ENCODE measurements around the gene CCL15.

DNA sequence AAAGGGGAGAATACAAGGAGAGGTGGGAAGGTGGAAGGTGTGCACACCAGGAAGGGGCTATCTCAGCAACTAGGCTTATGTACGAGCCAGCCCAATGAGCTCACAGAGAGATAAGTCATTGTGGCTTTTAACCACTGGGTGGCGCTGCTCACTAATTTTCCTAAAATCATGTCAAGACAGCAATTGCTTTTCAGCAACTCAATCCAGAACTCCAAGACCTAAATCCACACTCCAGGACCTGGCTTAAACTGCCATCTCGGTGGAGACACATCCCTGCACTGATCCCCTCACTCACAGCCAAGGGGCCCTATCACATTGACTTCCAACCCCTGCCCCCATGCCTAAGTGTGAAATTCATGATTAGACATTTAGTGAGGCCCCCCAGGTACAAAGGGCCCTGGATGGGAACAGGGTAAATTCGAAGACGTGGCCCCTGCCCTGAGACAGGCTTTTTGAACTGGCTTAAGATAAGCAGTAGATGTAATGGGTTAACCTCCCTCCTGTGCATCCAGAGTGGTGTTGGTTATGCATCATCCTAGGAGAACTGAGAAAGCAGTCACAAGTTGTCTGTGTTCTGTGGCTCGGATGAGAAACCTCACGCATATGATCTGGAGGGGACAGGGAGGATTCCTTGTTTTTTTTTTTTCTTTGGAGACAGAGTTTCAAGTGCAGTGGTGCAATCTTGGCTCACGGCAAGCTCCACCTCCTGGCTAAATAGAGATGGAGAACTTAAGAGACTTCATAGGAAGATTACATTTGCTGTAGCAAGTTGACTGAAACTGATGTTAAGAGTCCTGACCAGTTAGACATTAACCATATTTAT is 31.6 kb downstream of the CCL15 start:
- TF ChIP-seq, protein P1, sequence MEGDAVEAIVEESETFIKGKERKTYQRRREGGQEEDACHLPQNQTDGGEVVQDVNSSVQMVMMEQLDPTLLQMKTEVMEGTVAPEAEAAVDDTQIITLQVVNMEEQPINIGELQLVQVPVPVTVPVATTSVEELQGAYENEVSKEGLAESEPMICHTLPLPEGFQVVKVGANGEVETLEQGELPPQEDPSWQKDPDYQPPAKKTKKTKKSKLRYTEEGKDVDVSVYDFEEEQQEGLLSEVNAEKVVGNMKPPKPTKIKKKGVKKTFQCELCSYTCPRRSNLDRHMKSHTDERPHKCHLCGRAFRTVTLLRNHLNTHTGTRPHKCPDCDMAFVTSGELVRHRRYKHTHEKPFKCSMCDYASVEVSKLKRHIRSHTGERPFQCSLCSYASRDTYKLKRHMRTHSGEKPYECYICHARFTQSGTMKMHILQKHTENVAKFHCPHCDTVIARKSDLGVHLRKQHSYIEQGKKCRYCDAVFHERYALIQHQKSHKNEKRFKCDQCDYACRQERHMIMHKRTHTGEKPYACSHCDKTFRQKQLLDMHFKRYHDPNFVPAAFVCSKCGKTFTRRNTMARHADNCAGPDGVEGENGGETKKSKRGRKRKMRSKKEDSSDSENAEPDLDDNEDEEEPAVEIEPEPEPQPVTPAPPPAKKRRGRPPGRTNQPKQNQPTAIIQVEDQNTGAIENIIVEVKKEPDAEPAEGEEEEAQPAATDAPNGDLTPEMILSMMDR (IDR thresholded peaks at IDR 0.05) = peak; percentile 43 to 79 (median 77)
- no peak for TF ChIP-seq POLR2AphosphoS5 (IDR thresholded peaks at IDR 0.05)
- no peak for TF ChIP-seq POLR2A (IDR thresholded peaks at IDR 0.05)

Data from breast epithelium (tissue), 3 donors.